ENCODE data around the gene CD47.

CD47 gene

GRCh38 chr3:108046247-108046646 is 44.6 kb downstream of the CD47 start:
- DNase-seq, result no peak

DNA sequence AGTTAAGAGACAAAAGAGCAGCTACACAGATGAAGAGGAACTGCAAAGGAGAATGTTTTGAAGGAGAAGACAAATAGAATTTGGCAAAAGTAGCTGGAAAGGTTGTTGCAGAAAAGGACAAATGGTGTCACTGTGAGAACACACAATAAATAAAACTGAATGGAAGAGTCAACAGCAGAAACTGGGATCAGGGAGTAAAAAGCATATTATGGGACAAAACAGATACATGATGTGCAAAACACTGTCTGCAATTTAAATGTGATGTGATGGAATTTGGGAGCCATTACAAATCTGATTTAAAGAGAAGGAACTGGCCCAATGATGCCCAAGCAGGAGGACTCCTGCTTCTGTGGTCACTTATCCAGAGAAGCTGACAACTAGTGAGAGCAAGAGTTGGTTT is 46.1 kb downstream of the CD47 start:
- DNase-seq, result no peak

- no peak for DNase-seq
Measured at GRCh38 chr3:108042300-108042699, 48.5 kb downstream of the CD47 start.

DNA sequence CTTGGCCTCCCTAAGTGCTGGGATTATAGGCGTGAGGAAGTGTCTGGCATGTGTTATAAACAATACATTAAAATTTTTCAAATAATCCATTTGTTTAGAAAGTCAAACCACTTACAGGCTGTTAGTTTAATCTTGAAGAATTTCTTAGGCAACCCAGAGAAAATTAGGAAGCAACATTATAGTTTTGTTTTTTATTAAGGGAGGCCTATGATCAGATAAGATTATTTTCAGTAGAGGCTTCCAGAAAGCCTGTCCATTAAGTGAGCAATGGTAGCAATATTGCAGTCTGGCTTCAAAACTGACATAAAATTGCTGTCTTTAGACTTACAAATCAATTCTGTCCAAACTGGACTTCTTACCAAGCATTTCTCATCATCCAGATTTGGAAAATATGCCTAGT is 49.6 kb downstream of the CD47 start:
- DNase-seq, result no peak

DNA sequence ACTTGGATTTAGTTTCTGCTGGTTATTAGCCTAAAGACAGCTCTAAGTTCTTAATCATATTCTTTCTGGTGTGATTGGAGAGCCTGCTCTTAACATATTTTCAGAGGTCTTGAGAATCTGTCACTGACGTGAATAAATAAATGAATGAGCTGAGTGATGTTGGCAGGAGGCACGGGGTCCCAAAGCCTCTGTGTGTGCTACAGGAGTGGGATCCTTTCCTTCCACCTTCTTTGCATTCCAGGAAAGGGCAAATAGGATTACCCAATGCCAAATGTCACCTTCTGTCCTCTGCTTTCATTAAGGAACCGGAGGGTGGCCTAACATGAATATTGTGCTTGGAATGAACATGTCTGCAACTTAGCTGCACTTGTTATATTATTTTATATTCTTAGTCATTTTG is 53.1 kb downstream of the CD47 start:
- no peak for DNase-seq

DNA sequence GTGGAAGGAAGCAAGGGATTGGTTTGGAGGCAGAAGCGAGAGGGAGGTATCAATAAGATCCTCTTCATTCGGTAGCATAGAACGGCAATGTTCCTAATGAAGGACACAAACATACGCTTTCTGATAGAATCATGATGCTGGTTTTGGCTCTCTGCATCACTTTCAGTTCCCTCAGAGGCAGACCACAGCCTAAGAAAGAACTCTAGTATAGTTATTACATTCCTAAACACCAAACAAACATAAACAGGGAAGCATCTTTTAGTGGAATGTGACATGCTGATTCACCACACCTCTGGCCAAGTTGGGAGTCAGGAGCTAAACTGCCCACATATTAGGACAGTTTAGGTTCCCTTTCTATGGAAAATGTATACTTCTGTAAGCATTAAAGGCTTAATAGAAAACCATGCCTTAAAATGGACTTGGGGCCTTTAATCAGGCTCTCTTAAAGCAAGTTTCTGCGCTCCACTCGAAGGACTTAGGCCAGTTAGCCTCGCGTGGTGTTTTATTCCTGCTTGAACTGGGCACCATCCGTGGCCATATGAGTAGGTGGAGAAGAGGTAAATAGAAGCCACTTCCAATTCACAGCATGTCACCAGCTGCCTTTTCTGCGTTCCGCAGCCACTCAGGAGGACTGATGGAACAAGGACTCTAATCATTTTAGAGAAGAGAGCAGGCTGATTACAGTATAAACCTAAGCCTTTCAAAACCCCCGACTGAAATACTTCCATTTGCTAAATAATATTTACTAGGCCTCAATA is 53.7 kb downstream of the CD47 start:
- DNase-seq, result no peak

DNA sequence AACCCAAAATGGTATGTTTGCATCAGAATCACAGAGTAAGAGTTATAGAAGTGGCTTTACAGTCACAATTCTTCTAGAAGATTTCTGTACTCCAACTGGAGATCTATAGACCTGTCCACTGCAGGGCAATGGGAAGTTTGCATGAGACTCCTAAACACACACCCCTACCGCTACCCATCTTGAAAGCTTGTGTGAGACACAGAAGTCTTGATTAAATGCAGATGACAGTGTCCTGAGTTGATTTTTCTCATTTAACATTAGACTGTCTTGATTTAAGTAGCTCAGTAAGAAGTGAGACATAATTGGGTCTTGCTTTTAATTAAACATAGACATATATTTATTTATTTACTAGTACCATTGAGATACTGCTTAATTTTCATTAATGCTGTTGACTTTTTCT is 54.4 kb downstream of the CD47 start:
- DNase-seq, result no peak

GRCh38 chr3:108035751-108036150 is 55.1 kb downstream of the CD47 start:
- DNase-seq, result no peak

DNA sequence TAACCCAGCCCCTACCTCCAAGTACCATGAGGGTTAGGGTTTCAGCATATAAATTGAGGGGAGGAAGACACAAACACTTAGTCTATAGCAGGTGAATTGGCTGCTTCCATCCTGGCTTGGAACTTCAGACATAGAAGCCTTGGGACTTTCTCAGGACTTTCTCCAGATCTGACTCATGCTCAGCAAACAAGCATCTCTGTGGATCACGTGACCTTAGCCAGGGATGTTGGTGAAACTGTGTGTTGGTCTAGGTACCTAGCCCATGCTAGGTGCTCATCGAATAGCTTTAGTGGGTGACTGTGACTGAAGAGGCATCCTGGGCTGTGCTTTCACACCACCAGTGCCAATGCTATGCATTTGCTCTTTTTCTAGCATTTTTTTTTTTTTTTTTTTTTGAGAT is 58.9 kb downstream of the CD47 start:
- no peak for DNase-seq

GRCh38 chr3:108030960-108031359 is 59.9 kb downstream of the CD47 start:
- DNase-seq, result no peak

DNA sequence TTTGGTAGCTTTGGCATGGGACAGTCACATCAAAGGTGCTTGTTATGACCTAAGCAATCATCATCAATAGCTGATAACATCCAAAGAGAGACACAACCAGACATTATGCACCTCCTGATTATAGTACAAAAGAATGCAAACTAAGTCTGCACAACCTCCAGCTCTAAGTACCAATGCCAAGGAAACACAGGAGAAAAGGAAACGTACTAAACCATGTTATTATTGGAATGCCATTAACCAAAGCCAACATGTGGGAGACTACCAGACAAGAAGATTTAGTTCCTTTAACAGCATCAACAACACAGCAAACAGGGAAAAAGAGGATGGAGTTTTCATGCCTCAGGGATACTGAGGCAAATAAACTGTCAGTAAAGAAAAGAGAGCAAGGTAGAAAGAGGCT is 61.4 kb downstream of the CD47 start:
- no peak for DNase-seq

GRCh38 chr3:108028896-108029295 is 61.9 kb downstream of the CD47 start:
- no peak for DNase-seq

DNA sequence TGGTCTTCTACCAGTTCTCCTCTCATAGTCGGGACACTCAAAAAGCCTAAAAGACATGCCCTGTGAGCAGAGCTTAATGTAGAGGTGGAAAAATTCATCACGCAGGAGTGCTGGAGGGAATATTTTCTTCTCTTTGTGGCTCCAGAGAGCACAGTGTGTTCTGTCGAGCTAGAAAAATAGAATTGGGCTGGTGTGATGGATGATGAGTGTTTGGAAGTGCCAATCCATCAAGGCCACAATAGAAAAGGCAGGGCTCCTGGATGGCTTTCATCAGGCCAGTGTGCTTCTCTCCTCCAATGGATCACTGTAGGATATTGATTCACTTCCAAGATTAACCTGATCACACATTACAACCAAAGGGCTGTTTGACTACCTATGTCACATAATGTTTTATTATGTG is 65.7 kb downstream of the CD47 start:
- no peak for DNase-seq

DNA sequence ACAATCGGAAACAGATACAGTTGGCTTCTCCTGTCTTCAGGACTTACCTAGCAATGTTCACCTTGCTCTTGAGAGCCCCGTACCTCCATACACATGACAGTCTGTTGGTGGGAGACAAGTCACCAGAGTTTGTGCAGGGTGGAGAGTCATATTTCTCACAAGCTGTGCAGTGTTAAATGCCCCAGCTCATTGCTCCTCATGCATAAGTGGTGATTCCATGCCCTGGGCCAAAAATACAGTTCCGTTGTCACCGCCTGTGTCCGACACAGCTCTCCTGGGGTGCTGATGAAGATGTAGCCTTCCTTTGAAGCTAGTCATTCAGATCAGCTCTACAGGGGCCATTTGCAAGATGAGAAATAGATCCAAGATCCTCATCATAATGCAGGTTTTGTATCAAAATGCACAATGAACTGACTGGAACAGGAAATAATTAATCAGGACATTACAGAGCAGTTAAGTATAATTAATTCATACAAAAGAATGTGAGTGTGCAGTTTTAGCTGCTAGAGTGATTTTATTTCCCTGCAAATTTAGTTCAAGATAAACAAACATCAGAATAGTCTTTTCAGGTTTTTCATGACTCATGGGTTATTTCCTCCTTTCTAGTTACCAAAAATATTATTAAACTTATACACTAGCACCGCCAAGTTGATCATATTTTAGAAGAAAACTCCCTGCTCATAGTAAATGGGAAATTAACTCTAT is 66.5 kb downstream of the CD47 start:
- no peak for DNase-seq

DNA sequence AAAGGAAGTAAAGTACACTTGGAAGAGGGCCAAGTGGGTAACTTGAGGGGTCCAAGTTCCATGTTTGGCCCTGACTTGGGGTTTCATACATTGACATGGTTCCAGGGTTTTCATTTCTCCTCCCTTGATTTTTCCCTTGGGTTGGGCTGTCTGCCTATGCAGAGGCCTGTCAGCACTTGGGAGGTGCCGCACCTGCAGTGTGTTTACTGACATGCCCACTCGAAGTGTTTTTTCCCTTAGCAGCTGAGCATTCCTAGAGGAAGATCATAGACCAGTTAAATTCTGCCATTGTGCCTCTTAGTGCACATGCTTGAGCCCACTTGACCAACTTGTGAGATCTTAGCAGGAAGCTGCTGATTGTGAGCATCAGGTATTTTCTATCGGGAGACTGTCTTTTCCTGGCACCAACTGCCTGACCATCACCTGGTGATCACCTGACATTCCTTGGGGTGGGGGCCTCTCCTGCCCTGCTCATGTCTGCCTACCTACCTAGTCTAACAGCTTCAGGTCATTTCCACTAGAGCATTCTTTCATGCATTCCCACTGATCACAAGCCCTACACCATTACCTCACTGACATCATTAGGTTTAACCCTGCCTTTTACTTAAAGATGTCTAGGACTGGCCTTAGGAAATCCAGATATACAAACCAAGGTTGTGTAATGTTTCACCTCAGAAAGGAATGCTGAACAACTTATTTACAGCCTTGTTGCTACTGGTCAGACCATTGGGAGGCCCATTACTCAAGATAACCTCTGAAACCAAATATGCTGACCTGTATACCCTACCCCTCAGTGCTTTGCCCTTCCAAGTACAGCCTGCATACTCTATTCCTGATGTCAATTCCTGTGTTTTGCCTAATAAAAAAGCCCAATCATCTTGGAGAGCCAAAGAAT is 68.3 kb downstream of the CD47 start:
- DNase-seq, result no peak

GRCh38 chr3:108021533-108021932 is 69.3 kb downstream of the CD47 start:
- DNase-seq, result no peak

- no peak for DNase-seq
Measured at GRCh38 chr3:108021131-108021530, 69.7 kb downstream of the CD47 start.

- no peak for DNase-seq
Measured at GRCh38 chr3:108018552-108018951, 72.3 kb downstream of the CD47 start.

GRCh38 chr3:108017587-108017986 is 73.2 kb downstream of the CD47 start:
- DNase-seq, result no peak

GRCh38 chr3:108014943-108015342 is 75.9 kb downstream of the CD47 start:
- DNase-seq, result no peak

DNA sequence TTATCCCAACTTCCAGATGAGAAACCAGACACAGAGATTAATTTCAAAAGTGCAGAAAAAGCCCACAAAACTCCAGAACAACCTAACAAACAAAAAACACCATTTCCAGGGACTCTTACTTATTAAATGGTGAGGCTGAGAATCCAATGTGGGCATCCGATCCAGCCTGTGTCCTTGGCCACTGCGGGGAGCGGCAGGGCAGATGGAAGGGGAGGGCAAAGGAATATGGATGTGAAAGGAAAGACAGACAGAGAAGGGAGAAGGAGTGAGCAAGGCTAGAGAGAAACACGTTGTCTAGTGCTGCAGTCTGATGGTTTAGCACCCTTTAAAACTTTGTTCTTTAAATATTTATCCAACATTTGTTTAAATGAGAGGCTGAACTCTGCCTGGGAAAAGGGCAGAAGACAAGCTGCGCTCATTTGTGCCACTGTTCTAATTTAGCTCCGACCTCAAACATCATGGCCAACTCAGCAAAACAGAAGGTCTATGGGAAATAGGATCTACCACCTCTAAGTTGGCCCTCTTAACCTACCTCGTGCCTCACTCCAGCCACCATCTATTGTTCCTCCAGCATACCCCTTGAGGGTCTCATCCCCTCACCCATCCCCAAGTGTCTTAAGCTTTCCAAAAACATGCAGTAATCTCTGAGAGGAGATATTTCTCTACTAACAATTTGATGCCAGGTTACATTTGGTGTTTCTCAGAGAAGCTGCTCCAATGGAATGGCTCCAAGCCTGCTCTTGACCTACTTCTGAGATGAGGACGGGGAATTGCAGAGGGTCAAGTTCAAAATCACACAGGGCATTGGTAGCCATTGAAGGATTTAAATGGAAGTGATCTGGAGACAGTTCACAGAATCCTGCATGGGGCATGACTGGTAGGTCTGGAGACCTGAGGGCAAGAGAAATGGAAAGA is 77.4 kb downstream of the CD47 start:
- DNase-seq, result no peak

DNA sequence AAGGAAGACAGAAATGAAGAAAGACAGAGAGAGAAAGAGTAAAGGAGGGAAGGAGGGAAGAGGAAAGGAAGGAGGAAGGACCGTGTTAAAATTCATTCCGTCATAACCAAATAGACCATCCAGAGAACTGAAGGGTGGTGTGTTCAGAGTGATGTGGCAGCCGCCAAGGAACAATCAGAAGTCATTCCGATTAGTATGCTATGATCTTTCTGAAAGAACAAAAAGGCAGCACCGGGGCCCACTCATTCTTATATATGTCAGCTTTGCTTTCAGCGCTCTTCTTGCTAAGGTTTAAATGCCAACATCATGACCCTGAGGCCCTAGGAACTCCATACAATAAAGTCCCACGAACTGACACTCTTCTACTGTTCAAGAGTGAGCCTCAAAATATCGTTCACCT is 78.5 kb downstream of the CD47 start:
- no peak for DNase-seq

- DNase-seq, result no peak
Measured at GRCh38 chr3:108011616-108012015, 79.2 kb downstream of the CD47 start.

Measured in CD4-positive, alpha-beta T cell treated with Interleukin-6 for 4 hours (primary cell).